Measurements from ENCODE around the gene ARL4C.

Gene ARL4C

GRCh38 chr2:234453216-234453615, 43.7 kb downstream of the ARL4C start:
- no peak for TF ChIP-seq CTCF (IDR thresholded peaks at IDR 0.05; ENCODE audit: insufficient read depth, low read length, poor library complexity, severe bottlenecking)
- no peak for DNase-seq (ENCODE audit: extremely low read depth, insufficient read length)
- no peak overlapping the region for H3K4me3 ChIP-seq (replicated peaks; ENCODE audit: low read depth, low read length)
- H3K27me3 ChIP-seq (replicated peaks; ENCODE audit: control insufficient read depth, insufficient read depth, low read length), result no peaks in the 10 kb centered on the region
- no peaks in the 10 kb centered on the region for H3K36me3 ChIP-seq (ENCODE audit: control insufficient read depth, insufficient read depth, low read length)

GRCh38 chr2:234451852-234452625, 44.8 kb downstream of the ARL4C start:
- no peak for TF ChIP-seq CTCF (IDR thresholded peaks at IDR 0.05; ENCODE audit: insufficient read depth, low read length, poor library complexity, severe bottlenecking)
- no peaks in the 10 kb centered on the region for H3K27me3 ChIP-seq (replicated peaks; ENCODE audit: control insufficient read depth, insufficient read depth, low read length)
- no peak overlapping the region for H3K4me3 ChIP-seq (replicated peaks; ENCODE audit: low read depth, low read length)
- no peaks in the 10 kb centered on the region for H3K36me3 ChIP-seq (ENCODE audit: control insufficient read depth, insufficient read depth, low read length)
- DNase-seq (ENCODE audit: extremely low read depth, insufficient read length), result no peak

GRCh38 chr2:234451242-234451641, 45.6 kb downstream of the ARL4C start:
- TF ChIP-seq CTCF (IDR thresholded peaks at IDR 0.05; ENCODE audit: insufficient read depth, low read length, poor library complexity, severe bottlenecking), result no peak
- no peaks in the 10 kb centered on the region for H3K27me3 ChIP-seq (replicated peaks; ENCODE audit: control insufficient read depth, insufficient read depth, low read length)
- DNase-seq (ENCODE audit: extremely low read depth, insufficient read length), result no peak
- H3K36me3 ChIP-seq (ENCODE audit: control insufficient read depth, insufficient read depth, low read length), result no peaks in the 10 kb centered on the region
- no peak overlapping the region for H3K4me3 ChIP-seq (replicated peaks; ENCODE audit: low read depth, low read length)

GRCh38 chr2:234450431-234451124, 46.3 kb downstream of the ARL4C start:
- H3K36me3 ChIP-seq (ENCODE audit: control insufficient read depth, insufficient read depth, low read length), result no peaks in the 10 kb centered on the region
- H3K4me3 ChIP-seq (replicated peaks; ENCODE audit: low read depth, low read length), result no peak overlapping the region
- no peaks in the 10 kb centered on the region for H3K27me3 ChIP-seq (replicated peaks; ENCODE audit: control insufficient read depth, insufficient read depth, low read length)
- TF ChIP-seq CTCF (IDR thresholded peaks at IDR 0.05; ENCODE audit: insufficient read depth, low read length, poor library complexity, severe bottlenecking), result no peak
- DNase-seq (ENCODE audit: extremely low read depth, insufficient read length), result no peak

- no peaks in the 10 kb centered on the region for H3K36me3 ChIP-seq (ENCODE audit: control insufficient read depth, insufficient read depth, low read length)
- DNase-seq (ENCODE audit: extremely low read depth, insufficient read length), result no peak
- H3K27me3 ChIP-seq (replicated peaks; ENCODE audit: control insufficient read depth, insufficient read depth, low read length), result no peaks in the 10 kb centered on the region
- H3K4me3 ChIP-seq (replicated peaks; ENCODE audit: low read depth, low read length), result no peak overlapping the region
- no peak for TF ChIP-seq CTCF (IDR thresholded peaks at IDR 0.05; ENCODE audit: insufficient read depth, low read length, poor library complexity, severe bottlenecking)
Measured at GRCh38 chr2:234448506-234449184, 48.2 kb downstream of the ARL4C start.
